HEK293 (cell line): ENCODE measurements around the gene CHI3L2.

Experiments used
- ATF2 ChIP-seq: fragments of 450-650 bp; formaldehyde crosslinking; IDR thresholded peaks from 2 replicates; pipeline ENCODE4 v1.5.1; 2016; ENCODE audit warnings: missing biosample characterization, missing genetic modification characterization, low read depth
- BCL11A ChIP-seq: fragments of 450-650 bp; formaldehyde crosslinking; IDR thresholded peaks from 2 replicates; pipeline ENCODE4 v1.5.1; 2016; ENCODE audit warnings: low read depth, missing biosample characterization, missing genetic modification characterization
- TCF7L2 ChIP-seq: IDR thresholded peaks from 2 replicates; pipeline ENCODE4 v1.6.1; 2011; ENCODE audit warnings: low read depth, mild to moderate bottlenecking, inconsistent platforms, low read length, moderate library complexity, borderline replicate concordance
- ZBTB1 ChIP-seq: fragments of 450-650 bp; formaldehyde crosslinking; IDR thresholded peaks from 2 replicates; pipeline ENCODE4 v1.5.1; 2016; ENCODE audit warnings: missing biosample characterization, missing genetic modification characterization
- ZNF121 ChIP-seq: fragments of 450-650 bp; formaldehyde crosslinking; IDR thresholded peaks from 2 replicates; pipeline ENCODE4 v1.5.1; 2016; ENCODE audit warnings: missing biosample characterization, missing genetic modification characterization
- ZNF18 ChIP-seq: fragments of 450-650 bp; formaldehyde crosslinking; IDR thresholded peaks from 2 replicates; pipeline ENCODE4 v1.5.1; 2016; ENCODE audit warnings: missing biosample characterization, missing genetic modification characterization
- ZNF19 ChIP-seq: fragments of 450-650 bp; formaldehyde crosslinking; IDR thresholded peaks from 2 replicates; pipeline ENCODE4; 2016; ENCODE audit warnings: missing biosample characterization, missing genetic modification characterization, low read depth
- ZNF560 ChIP-seq: fragments of 450-650 bp; formaldehyde crosslinking; IDR thresholded peaks from 2 replicates; pipeline ENCODE4 v1.5.1; 2017; ENCODE audit warnings: missing biosample characterization, missing genetic modification characterization, borderline replicate concordance
- ZNF76 ChIP-seq: fragments of 450-650 bp; formaldehyde crosslinking; IDR thresholded peaks from 2 replicates; pipeline ENCODE4; 2016; ENCODE audit warnings: low read depth, missing biosample characterization, missing genetic modification characterization, borderline replicate concordance
- ZNF785 ChIP-seq: fragments of 450-650 bp; formaldehyde crosslinking; IDR thresholded peaks from 2 replicates; pipeline ENCODE4 v1.5.1; 2016; ENCODE audit warnings: missing biosample characterization, missing genetic modification characterization
- TF ChIP-seq, protein P1 (sequence below): fragments of 450-650 bp; formaldehyde crosslinking; IDR thresholded peaks from 2 replicates; pipeline ENCODE4 v1.5.1; 2016; ENCODE audit warnings: missing biosample characterization, missing genetic modification characterization
- TF ChIP-seq, protein P2 (sequence below): fragments of 450-650 bp; formaldehyde crosslinking; IDR thresholded peaks from 2 replicates; pipeline ENCODE4 v1.5.1; 2016; ENCODE audit warnings: missing biosample characterization, missing genetic modification characterization

DNA sequence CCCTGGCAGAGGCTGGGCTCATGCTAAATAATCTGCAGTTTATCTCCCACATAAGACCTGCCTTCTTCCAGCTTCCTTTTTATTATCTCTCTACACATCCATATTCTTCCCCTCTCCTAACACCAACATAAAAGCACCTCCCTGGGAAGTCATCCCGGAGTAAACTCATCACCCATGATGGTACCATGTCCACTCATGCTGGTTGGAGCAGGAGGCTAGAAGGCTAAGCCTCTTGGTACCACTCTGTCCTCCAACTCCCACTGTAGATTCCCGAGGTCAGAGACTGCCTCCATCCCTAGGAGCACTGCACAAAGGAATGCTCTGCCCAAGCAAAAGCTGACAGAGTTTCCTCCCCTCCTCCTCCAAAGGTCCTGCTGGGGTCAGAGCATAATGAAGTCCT lies 31.3 kb upstream of the CHI3L2 start:
- TF ChIP-seq, protein P1, sequence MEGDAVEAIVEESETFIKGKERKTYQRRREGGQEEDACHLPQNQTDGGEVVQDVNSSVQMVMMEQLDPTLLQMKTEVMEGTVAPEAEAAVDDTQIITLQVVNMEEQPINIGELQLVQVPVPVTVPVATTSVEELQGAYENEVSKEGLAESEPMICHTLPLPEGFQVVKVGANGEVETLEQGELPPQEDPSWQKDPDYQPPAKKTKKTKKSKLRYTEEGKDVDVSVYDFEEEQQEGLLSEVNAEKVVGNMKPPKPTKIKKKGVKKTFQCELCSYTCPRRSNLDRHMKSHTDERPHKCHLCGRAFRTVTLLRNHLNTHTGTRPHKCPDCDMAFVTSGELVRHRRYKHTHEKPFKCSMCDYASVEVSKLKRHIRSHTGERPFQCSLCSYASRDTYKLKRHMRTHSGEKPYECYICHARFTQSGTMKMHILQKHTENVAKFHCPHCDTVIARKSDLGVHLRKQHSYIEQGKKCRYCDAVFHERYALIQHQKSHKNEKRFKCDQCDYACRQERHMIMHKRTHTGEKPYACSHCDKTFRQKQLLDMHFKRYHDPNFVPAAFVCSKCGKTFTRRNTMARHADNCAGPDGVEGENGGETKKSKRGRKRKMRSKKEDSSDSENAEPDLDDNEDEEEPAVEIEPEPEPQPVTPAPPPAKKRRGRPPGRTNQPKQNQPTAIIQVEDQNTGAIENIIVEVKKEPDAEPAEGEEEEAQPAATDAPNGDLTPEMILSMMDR (tag by site-specific recombination): no peak
- TF ChIP-seq BCL11A: no peak
- no peak for TF ChIP-seq ZNF76
- TF ChIP-seq ZNF121 (tag by site-specific recombination): no peak
- TF ChIP-seq TCF7L2: no peak
- TF ChIP-seq ZBTB1 (tag by site-specific recombination): no peak
- TF ChIP-seq ZNF19 (tag by site-specific recombination): no peak
- TF ChIP-seq ZNF18 (tag by site-specific recombination): no peak
- no peak for TF ChIP-seq ATF2 (tag by site-specific recombination)
- TF ChIP-seq ZNF785 (tag by site-specific recombination): no peak
- TF ChIP-seq, protein P2, sequence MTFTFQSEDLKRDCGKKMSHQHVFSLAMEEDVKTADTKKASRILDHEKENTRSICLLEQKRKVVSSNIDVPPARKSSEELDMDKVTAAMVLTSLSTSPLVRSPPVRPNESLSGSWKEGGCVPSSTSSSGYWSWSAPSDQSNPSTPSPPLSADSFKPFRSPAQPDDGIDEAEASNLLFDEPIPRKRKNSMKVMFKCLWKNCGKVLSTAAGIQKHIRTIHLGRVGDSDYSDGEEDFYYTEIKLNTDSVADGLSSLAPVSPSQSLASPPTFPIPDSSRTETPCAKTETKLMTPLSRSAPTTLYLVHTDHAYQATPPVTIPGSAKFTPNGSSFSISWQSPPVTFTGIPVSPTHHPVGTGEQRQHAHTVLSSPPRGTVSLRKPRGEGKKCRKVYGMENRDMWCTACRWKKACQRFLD (tag by site-specific recombination): no peak
- no peak for TF ChIP-seq ZNF560 (tag by site-specific recombination)
